HG02642 (cell line): Measurements from ENCODE around the gene CYP4V2.

ENCODE experiments used
- ATAC-seq: cut with Tn5 transposase; IDR thresholded peaks from one replicate; pipeline ENCODE4 v1.9.1; 2021; ENCODE audit warnings: mild to moderate bottlenecking; ENCODE audit not compliant: unreplicated experiment, poor library complexity

Gene CYP4V2

DNA sequence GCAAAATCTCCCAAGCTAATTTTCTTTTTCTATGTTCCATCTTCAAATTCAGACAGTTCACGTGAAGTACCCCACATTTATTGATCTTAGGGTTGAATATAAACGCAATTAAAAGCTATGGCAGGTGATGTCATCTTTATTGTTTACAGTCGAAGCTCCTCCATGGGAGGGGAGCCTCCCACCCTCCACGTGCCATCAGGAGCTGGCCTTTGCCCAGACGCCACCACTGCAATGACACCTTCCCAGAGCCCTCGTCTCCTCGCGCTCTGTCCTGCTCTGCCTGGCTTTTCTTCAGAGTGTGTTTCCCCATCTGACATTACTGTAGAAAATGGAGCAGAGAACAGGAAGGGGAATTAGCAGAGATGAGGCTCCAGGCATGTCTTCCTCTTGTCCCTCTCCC is 18.8 kb upstream of the CYP4V2 start:
- no peak for ATAC-seq

DNA sequence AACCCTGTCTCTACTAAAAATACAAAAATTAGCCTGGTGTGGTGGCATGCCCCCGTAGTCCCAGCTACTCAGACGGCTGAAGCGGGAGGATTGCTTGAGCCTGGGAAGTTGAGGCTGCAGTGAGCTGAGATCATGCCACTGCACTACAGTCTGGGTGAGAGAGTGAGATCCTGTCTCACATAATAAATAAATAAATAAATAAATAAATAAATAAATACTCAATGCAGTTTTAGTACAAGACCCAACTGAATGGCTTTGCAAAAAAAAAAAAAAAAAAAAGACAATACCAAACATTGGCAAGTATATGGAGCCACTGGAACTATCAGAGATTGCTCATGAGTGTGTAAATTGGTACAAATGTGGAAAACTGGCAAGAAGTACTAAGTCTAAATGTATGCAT is 3.3 kb upstream of the CYP4V2 start:
- ATAC-seq: no peak

DNA sequence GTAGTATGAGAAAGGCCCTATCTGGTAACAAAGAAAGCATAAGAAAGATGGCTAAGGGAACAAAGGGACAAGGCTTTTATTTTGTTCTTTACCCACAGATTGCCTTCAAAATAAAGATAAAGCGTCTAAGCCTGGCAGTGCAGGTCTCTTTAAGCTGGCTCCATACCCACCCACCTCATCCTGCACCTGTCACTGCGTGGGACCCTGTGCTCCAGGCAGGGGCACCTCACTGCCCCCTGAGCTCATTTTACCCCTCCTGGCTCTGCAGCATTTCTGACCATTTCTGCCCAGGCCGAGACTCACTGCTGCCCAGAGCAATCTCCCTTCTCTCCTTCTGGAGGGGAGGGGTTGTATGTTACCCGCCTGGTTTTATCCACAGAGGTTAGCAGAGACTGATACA is 1.7 kb upstream of the CYP4V2 start:
- ATAC-seq: no peak

DNA sequence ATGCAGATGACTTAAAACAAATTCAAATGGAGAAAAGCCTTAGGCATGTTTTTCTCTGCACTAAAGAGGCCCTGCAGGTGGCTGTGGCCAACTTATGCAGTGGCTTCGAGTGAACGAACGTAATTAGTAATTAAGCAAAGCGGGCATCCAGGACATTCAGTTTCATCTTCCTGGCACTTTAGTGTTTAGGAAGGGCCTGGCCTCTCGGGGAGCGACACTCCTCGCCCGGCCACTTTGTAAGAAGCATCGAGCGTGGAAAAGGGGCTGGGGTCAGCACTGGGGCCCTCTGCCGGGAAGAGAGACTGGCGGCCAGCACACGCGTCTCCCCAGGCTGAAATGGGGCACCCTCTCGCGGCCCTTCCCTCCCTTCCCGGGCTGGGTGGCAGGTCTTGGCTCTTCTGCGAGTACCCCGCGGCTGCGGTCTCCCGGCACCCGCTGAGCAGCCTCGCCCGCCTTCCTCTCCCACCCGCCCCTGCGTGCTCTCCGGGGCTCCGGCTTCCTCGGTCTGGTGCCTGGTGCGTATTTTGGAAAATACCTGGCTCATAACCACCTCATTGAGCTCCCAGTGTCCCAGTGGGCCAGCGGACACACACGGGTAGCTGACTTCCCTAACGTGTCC is 677 bp upstream of the CYP4V2 start:
- peak; percentile 38 for ATAC-seq

DNA sequence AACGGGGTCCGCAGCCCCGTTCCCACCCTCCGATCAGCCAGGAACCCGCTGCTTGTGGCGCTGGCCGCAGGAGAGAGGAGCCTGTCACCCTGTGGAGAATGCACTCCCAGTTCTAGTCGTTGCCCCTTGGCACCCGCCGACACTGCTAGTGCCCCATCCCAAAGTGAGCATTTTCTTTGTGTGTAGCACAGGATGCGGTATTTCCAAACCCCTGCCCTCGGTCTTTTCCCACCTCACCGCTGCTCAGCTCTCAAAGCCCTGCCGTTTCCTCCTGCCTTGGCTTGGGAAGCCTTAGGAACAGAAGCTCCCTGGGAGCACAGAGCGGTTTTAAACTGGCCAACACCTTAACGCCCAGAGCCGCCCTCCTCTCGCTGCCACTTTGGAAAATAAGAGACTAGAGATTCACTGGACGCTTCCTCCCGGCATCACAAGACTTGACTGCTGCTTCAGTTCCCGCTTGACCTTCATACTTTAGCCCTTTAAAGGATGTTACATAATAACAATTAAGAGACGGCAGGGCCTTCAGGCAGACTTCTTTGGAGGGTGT is 772 bp downstream of the CYP4V2 start:
- no peak for ATAC-seq

DNA sequence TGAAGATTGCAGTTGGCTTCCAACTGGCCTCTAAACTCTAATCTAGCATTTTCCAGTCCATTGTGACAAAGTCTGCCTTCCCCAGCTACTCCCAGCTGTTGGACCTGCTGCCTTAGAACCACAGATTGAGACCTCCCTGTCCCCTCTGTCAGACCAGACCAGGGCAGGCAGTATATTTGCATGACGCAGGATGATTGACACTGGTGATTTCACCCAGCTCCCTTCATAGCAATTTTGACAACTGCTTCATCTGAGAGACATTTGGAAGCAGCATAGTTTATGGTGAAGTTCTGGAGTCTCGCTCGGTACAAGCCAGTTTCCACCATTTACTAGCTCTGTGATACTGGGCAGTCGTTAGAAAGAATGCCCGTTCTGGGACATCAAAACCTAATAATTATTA is 2.5 kb downstream of the CYP4V2 start:
- no peak for ATAC-seq

DNA sequence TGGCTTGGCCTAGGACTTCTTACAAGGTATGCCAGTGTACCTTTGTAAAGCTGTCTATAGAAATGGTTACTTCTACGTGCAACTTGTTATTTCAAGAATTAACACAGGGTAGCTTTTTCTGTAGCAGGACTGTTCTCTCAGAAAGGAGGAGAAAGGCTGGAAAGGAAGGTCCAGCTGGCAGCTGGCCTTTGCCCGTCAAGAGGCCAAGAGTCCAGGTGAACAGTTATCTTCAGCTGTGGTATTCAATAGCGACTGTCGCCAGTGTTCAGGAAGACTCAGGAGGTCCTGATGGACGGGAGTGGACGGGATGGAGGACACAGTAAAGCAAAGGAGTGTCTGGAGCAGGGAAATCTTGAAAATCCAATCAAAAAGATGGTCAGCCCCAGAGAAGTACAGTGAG is 4.7 kb downstream of the CYP4V2 start:
- ATAC-seq: no peak

DNA sequence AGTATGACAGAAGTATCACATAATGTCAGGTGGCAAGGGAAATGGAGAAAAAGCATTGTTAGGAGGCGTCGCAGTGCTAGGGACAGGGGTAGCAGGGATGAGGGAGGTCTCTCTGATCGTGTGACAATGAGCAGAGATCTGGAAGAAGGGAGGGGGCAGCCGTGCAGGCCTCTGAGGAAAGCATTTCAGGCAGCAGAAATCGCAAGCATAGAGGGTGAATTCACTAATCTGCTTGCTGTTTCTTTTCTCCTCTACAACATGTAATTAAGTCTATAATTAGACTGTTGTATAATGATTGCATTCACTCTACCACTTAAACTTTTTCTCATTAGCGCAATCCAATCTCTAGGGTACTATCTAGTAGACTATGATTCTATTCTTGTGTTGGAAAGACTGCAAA is 9.1 kb downstream of the CYP4V2 start:
- no peak for ATAC-seq

DNA sequence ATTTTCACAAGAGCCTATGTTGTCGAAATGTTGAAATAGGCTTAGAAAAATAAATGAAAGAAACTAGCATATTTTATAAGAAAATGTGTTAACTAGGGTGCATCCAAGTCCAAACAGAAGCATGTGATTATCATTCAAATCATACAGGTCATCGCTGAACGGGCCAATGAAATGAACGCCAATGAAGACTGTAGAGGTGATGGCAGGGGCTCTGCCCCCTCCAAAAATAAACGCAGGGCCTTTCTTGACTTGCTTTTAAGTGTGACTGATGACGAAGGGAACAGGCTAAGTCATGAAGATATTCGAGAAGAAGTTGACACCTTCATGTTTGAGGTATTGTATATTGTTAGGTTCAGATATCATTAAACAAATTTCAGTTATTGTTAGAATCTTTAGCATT is 9.6 kb downstream of the CYP4V2 start:
- no peak for ATAC-seq

DNA sequence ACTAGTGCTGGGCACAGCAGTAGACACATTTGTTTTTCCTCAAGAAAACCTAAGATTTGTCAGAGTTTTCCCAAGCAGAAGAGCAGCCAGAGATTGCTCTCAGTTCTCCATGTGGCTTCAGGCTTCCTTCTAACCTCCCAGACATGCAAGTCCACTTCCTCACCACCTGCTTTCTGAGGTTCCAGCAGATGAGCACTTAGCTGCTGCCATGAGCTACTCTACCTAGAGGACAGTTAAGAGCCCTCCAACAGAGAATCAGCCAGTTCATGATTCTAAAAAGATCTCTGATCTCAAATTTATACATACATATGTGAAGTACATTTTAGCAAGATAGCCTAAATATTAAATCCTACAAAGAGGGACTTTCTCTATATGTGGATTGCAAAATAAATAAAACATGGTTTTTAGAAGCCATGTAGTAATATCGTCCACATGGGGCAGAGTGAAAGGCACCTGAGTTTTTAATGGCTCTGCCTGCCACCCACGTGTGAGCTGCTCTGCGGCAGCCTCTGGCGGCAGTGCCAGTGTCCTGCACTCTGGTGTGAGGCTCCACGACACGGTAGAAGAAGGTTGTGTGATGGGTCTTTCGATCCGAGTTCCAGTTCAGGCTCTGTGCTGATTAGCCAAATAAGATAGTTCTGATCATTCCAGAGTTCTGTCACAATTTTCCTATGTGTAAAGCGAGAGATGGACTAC is 10.3 kb downstream of the CYP4V2 start:
- ATAC-seq: peak; percentile 95

DNA sequence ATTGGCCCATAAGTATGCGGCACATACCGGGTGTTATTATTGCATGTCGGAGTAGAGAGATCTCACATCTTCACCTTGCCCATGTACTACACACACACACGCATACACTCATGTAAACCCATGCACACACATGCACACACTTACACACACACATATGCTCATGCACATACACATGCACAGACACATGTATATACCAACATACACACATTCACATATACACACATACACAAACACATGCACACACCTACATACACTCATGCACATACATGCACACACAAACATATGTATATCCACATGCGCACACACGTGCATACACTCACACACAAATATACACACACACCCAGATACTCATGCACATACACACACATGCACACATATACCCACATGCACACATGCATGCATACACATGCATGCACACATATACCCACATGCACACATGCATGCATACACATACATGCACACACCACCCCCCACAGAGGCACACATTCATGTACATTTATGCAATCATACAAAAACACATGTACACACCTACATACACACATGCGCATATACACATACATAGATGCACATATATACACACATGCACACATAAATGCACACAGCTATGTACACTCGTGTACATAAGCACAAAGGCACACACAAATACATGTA is 11.2 kb downstream of the CYP4V2 start:
- no peak for ATAC-seq

DNA sequence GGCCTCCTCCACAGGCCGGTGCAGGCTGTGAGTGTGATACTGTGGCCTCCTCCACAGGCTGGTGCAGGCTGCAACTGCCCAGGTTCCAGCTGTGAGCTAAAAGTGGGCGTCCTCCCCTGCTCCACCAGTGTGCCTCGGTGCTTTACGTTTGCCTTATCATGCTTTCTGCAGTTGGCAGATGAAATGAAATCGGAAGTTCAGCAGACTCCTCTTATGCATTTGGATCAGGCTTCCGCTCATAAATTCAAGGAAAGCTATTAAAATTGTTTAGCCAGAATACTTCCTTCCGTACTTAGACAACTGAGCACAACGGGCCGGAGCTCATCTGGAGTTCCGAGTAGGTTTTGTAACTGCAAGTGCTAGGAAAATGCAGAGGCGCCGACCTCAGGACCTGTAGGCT is 12.0 kb downstream of the CYP4V2 start:
- no peak for ATAC-seq

DNA sequence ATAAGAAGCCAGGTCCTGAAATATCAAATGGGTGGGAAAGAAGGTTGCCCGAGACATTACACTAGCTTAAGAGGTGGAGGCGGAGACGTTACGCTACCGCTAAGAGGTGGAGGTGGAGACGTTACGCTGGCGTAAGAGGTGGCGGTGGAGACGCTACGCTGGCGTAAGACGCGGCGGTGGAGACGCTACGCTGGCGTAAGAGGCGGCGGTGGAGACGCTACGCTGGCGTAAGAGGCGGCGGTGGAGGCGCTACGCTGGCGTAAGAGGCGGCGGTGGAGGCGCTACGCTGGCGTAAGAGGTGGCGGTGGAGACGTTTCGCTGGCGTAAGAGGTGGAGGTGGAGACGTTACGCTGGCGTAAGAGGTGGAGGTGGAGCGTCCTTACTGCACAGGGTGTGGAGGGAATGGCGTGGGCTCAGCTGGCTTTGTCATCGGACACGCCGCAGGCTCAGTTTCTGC is 12.8 kb downstream of the CYP4V2 start:
- no peak for ATAC-seq

DNA sequence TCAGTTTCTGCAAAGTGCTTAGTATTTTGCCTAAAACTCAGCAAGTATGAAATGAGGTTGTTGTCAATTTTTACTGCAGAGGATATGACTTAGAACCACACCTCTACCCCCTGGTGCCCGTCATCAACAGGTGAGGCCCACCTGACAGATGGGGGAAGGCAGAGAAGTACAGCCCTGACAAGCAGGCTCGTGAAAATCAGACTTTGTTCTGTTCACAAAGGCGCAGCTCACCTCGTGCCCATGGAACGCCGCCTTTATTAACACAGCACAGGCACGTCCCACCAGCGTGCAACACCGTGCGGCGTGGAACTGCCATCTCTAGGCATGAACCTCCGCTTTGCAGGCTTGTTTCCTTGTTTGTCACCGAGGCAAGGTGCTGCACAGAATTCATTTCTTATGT is 13.3 kb downstream of the CYP4V2 start:
- ATAC-seq: no peak

DNA sequence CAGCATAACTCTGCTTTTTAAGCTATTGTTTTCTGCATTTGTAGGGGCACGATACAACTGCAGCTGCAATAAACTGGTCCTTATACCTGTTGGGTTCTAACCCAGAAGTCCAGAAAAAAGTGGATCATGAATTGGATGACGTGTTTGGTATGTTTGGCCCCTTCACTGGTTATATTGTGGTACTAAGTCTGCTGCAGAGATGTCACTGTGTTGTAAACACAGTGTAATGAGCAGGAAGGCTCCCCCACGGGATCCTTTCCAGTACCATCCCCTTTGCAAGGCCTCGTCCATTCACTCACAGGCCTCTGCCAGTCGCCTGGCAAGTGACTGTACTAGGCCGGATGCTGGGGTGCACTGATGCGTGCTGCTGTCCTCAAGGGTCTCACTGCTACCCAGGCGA is 13.8 kb downstream of the CYP4V2 start:
- ATAC-seq: no peak

DNA sequence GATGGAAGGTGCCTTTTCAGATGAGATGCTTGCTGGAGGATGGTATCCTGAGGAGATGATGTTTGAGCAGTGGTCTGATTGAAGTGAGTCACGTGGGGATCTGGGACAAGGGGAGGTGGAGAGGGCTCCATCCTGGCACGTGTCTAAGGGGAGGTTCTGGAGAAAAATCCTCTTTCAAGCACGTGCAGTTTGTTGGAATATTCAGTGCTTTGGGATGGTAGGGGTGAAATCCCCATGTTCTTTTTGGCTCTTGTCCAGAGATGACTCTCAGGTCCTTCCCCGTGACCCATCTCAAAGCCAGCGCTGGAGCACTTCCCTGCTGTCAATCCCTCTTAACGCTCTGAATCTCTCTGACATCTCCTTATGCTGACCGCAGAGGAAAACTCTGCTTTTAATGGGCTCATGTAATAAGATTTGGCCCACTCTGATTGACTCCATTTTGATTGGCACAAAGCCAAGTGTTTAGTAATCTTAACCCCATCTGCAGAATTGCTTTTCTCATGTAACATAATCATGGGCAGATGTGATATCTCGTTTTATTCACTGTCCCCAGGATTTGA is 25.2 kb downstream of the CYP4V2 start:
- no peak for ATAC-seq

DNA sequence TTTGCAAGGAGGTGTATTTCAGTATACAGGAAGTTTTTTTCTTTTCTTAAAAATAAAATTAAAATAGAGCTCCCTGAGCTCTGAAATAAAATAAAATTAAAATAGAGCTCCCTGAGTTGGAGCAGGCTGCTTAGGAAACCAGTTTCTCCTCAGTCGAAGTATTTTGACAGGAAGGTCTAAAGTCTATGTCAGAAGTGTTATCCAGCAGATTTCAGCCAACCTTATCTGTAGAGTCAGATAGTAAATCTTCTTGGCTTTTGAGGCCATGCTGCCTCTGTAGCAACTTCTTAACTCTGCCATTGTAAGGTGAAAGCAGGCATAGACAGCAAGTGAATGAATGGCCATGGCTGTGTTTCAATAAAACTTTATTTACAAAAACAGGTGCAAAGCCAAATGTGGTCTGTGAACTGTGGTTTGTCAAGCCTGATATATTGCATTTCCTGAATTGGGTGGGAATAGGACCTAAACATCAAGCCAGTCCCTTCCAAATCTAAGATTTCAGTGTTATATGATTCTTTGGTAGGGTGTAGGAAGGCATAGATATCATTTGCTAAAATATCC is 26.4 kb downstream of the CYP4V2 start:
- ATAC-seq: no peak

DNA sequence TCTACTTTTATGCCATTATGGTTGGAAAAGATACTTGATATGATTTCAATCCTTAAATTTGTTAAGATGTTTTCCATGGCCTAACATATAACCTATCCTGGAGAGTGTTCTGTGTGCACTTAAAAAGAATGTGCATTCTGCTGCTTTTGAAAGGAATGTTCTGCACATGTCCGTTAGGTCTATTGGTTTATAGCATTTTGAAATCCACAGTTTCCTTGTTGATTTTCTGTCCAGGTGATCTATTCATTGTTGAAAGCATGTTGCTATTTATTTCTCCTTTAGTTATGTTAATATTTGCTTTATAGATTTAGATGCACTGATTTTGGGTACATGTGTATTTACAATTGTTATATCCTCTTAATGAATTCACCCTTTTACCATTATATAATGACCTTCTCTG is 30.3 kb downstream of the CYP4V2 start:
- no peak for ATAC-seq

DNA sequence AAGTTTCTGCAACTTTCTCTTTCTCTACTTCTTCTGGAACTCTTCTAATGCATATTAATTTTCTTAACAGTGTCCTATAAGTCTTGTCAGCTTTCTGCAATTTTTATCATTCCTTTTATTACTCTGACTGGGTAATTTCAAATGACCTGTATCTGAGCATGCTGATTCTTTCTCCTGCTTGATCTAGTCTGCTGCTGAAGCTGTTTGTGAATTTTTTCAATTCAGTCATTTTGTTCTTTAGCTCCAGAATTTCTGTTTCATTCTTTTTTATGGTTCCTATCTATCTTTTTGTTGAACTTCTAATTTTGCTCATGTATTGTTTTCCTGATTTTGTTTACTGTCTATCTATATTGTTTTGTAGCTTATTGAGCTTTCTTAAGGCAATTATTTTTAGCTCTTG is 34.5 kb downstream of the CYP4V2 start:
- ATAC-seq: no peak

DNA sequence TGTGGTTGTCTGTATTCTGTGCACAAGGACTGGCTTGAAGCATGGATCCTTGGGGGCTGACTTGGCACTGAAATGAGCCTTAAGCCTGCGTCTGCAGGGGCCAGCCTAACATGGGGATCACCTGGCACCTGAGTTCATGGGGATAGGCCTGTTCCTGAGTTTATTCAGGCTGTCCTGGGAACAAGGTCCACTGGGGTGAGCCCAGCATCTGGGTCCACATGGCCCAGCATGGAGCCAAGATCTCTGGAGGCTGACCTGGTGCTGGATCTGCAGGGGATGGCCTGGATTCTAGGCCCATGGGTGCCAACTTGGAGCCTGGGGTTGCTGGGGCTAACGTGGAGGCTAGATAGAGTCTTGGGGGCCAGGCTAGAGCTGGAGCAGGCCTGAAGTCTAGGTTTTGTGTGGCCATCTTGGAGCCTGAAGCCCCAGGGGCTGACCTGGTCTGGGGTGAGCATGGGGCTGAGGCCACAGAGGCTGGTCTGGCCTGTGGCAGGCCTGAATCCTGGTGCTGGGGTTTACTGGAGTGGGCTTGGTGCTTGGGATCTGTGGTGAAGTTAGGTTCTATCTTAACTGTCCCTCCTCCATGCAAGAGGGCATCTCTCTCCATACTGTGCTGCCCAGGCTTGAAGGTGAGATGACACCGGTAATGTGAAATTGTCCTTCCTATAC is 35.3 kb downstream of the CYP4V2 start:
- no peak for ATAC-seq
